Measurements from ENCODE around the gene AFMID. TPM values are rescaled to one million over a fixed set of nuclear protein-coding genes. Genes with fewer than 3 reads are reported as not detected.
"Not testable (repeated sequence)": the region's sequence is repeated elsewhere in the genome, so short reads cannot be mapped to it uniquely, and the experiment has no call there.

The AFMID gene
- total RNA-seq, 2 experiments from 2014 or later: 37.2 to 38.2 TPM

DNA sequence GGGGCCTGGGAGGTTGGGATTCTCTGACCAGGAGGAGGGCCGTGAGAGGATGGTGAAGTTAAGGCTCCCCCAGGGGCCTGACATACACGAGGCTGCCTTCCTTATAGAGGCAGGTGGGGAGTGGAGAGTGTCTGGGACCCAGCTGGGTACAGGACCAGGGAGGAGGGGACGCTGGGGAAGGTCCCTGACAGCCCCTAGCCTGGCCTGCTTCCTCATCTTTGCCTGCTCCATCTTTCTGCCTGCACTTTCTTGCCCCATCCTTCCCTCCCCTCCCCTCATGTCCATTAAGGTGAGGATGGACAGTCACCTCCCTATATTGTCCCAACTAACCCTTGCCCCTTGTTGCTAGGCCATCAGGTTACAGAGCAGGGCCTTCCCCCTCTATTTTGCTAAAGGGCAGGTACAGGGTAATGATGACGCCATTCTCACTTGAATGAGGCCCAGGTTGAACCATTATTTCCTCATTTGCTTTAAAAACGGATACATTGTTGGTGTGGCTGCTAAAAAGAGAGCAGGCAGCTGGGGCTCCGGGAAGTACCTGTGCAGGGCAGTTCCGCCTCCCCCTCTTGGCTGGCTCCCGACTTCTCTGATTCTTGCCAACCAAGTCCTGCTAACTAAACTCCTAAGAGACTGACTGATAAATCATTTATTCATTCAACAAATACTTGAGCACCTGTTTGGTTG, 39.7 kb upstream of the AFMID start:
- CTCF ChIA-PET: interaction anchor here (1.0 to 1.1 kb wide), 2 partner anchors 10 kb away, joined by 3 to 4 read pairs; no protein-coding TSS in a partner anchor

DNA sequence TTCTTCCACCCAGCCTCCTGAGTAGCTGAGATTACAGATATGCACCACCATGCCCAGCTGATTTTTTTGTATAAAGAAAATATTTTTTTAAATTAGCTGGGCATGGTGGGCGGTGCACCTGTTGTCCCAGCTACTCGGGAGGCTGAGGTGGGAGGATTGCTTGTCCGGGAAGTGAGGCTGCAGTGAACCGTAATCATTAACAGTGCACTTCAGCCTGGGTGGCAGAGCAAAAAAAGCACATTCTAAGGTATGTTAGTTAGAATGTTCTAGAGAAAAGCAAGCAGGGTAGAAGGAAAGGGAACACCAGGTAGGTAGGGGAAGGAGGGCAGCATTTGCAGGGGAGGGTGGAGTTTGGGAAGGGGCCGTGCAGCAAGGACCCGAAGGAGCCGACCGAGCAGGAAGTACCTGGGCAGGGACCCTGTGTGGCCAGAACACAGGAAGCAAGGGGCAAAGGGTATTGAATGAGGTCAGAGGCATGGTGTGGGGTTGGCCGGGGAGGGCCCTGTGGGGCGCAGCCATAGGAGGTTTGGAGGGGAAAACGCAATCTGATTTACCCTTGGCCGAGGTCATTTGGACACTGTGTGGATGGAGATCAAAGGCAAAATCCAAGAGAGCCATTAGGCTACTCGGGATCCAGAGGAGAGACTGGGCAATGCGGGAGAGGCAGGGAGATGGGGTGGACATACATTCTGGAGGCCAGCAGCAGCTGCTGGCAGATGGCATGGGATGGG, 38.7 kb upstream of the AFMID start:
- CTCF ChIA-PET: interaction anchor here (1.1 to 1.3 kb wide), 3 partner anchors 11 to 36 kb away, joined by 4 to 5 read pairs (median 4); no protein-coding TSS in a partner anchor

More for the DNA sequence above, 39.7 kb upstream of the AFMID start:
- POLR2A ChIA-PET: no interaction called here

DNA sequence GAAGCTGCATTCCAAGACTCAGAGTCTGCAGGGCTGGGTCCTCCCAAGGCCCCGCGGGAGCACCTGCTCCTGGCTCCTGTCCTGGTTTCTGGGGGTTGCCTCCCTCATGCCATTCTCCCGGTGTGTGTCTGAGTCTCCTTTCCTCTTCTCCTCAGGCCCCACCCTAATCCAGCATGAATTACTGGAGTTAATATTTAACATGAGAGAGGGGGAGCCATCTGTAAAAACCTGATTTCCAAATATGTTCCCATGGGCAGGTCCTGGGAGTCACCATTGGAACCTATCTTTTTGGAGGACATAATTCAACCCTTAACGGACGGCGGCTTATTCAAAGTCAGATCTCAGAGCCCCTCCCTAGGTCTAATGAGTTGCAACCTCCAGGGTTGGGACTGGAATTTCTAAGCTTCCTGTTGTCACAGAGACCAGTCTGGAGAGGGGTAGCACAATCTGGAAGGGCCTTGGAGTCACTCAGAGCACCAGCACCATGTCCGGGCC, 35.6 kb upstream of the AFMID start:
- ChIA-PET POLR2A (no interaction called here), CTCF (interaction anchor here (0.6 to 1.0 kb wide), 3 partner anchors 32 to 129 kb away, joined by 3 read pairs; no protein-coding TSS in a partner anchor)

More for the DNA sequence above, 38.7 kb upstream of the AFMID start:
- POLR2A ChIA-PET: no interaction called here

DNA sequence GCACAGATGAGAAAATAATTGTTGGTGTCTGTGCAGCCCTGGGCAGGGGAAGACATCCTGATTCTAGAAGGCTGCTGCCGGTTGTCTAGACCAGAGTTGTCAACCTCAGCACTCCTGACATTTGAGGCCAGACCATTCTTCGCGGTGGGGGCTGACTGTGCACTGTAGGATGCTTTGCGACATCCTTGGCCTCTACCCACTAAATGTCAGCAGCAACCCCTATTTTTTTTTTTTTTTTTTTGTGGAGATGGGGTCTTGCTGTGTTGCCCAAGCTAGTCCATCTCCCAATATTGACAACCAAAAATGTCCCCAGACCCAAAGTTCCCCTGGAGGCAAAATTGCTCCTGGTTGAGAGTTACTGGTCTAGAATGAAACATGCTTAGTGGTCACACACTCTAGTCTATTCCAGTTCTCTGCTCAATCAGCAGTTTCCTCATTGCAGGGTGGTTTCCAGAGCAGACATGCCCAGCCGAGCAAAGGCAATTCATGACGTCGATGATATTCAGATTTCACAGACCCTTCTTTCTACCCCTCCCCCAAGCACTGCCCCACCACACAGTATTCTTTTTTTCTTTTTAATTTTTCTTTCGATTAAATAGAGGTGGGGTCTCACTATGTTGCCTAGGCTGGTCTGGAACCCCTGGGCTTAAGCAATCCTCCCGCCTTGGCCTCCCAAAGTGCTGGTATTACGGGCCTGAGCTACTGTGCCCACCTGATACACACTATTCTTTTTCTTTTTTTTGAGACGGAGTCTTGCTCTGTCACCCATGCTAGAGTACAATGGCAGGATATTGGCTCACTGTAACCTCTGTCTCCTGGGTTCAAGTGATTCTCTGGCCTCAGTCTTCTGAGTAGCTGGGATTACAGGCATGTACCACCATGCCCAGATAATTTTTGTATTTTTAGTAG, 32.0 kb upstream of the AFMID start:
- CTCF ChIA-PET: interaction anchor here (0.6 to 0.7 kb wide), 2 partner anchors 18 to 283 kb away, joined by 3 to 4 read pairs; no protein-coding TSS in a partner anchor
- POLR2A ChIA-PET: no interaction called here

DNA sequence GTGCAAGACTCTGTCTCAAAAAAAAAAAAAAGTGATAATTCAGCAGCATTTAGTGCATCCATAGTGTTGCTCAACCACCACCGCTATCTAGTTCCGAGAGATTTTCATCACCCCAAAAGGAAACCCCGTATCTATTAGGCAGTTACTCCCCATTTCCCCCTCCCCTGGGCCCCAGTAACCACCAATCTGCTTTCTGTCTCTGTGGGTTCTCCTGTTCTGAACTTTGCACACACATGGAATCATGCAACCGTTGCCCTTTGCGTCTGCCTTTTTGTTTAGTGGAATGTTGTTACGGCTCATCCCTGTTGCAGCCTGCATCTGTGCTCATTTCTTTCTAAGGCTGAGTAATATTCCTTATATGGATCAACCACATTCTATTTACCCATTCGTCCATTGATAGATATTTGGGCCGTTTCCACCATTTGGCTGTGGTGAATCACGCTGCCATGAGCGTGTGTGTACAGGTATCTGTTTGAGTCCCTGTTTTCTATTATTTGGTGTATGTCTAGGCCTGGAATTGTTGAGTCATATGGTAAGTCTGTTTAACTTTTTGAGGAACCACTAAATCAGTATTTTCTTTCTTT, 27.5 kb upstream of the AFMID start:
- ChIA-PET CTCF (interaction anchor here (0.7 kb wide), 1 partner anchor 37 kb away, joined by 3 read pairs; no protein-coding TSS in a partner anchor), POLR2A (no interaction called here)

DNA sequence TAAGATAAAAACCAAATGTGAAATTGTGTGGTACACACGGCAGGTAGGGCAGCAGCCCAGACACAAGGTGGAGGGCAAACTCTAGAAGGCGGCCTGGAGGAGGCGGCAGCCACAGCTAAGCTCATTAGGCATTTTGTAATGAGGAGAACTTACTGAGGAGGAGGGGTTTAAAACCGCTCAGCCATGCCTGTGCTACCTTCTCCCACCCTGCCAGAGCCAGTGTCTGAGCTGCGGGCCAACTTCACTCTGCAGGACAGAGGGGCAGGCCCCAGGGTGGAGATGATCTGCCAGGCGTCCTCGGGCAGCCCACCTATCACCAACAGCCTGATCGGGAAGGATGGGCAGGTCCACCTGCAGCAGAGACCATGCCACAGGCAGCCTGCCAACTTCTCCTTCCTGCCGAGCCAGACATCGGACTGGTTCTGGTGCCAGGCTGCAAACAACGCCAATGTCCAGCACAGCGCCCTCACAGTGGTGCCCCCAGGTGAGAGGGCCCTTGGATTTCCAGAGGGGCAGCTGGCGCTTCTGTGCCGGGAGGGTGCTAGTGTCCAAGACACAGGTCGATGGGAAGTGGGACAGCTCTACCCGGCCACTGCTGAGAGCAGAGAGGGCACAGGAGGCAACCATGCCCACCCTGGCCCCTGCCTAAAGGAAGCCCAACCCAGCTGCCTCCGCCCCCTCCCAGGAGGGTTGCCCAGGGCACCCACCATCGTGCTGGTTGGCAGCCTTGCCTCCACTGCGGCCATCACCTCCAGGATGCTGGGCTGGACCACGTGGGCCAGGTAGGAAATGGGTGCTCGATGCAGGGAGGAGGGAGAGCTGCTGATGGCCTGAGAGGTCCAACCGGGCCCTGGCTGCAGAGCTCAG, 23.0 kb upstream of the AFMID start:
- CTCF ChIA-PET: no interaction called here
- POLR2A ChIA-PET: no interaction called here

- POLR2A ChIA-PET: no interaction called here
- CTCF ChIA-PET: no interaction called here
Observed at GRCh38 chr17:78164748-78165607, 22.2 kb upstream of the AFMID start.

DNA sequence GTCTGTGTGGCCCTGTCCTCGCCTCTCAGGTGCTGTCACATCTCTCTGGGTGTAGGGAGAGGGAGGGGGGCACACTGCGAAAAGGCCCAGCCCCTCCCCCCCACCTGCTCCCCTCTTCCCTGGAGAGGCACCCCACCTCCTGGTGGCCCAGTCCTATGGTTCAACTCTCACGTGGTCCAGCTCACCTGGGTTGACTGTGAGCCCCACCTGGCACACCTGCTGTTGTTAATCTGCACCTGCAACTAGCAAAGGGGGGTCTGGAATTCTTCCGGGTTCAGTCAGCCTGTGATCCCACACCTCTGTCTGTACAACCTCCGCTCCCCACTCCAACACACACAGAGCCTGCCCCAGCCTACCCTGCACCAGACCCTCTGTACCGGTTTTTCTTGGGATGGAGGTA, 20.7 kb upstream of the AFMID start:
- POLR2A ChIA-PET: no interaction called here
- CTCF ChIA-PET: no interaction called here

- POLR2A ChIA-PET: no interaction called here
- CTCF ChIA-PET: no interaction called here
Observed at GRCh38 chr17:78168242-78168902, 18.8 kb upstream of the AFMID start, which contains the start of gene SYNGR2. Gene SYNGR2 (plus strand): TSS chr17:78168581. CDS start chr17:78168617, 36 bp downstream.

DNA sequence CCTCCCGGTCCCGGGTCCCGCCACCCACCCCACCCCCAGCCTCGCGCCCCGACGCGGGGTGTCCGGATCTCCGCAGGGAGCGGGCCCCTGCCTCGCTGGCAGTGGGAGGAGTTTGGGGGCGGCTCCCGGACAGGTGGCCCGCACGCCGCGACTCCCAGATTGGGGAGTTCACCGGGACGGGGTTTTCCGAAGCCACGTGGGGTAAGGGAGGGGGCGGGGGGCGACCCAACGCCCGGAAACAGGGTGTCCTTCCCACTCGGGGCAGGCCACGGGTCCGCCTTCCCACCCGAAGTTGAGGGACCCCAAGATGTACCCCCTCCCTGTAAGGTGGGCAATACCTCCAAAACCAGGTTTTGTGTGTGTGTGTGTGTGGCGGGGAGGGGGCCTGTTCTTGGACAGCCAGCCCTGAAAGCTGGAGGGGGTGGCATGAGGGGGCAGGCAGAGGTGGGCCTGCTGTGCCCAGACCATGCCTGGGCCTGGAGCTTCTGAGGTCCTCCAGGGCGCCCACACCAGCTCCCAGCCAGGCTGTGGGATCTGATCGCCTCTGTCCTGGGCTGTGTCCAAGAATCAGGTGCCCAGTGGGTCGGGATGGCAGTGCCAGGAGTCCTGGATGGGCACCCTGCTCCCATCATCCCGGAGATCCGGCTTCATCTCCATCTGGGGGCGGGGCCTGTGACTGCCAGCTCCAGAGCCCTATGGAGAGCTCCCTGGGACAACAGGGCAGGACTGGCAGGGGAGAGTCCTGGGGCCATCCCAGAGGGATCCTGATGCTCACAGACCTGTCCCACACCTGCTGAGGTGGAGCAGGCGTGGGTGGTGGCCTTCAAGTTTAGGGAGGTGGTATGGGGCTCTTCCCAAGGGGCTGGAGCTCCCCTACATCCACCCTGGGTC, 18.0 kb upstream of the AFMID start:
- ChIA-PET POLR2A (interaction anchor here (0.6 to 1.1 kb wide), 4 partner anchors 26 to 78 kb away, joined by 3 to 5 read pairs (median 4); no protein-coding TSS in a partner anchor), CTCF (interaction anchor here (0.8 to 2.3 kb wide), 6 partner anchors 11 to 82 kb away, joined by 3 to 9 read pairs (median 5); partner anchors contain the start of gene TMC8)

- CTCF ChIA-PET: interaction anchor here (2.3 kb wide), 1 partner anchor 58 kb away, joined by 9 read pairs; no protein-coding TSS in a partner anchor
- POLR2A ChIA-PET: no interaction called here
Observed at GRCh38 chr17:78170692-78171590, 16.2 kb upstream of the AFMID start.

DNA sequence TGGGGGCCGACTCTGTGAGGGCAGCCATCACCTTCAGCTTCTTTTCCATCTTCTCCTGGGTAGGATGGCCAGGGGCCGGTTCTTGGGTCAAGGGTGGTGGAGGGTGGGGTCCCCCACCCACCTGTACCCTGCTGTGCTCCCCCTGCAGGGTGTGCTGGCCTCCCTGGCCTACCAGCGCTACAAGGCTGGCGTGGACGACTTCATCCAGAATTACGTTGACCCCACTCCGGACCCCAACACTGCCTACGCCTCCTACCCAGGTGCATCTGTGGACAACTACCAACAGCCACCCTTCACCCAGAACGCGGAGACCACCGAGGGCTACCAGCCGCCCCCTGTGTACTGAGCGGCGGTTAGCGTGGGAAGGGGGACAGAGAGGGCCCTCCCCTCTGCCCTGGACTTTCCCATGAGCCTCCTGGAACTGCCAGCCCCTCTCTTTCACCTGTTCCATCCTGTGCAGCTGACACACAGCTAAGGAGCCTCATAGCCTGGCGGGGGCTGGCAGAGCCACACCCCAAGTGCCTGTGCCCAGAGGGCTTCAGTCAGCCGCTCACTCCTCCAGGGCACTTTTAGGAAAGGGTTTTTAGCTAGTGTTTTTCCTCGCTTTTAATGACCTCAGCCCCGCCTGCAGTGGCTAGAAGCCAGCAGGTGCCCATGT, 15.4 kb upstream of the AFMID start:
- POLR2A ChIA-PET: not testable (repeated sequence)
- CTCF ChIA-PET: interaction anchor here (1.6 kb wide), 1 partner anchor 80 kb away, joined by 4 read pairs; no protein-coding TSS in a partner anchor

DNA sequence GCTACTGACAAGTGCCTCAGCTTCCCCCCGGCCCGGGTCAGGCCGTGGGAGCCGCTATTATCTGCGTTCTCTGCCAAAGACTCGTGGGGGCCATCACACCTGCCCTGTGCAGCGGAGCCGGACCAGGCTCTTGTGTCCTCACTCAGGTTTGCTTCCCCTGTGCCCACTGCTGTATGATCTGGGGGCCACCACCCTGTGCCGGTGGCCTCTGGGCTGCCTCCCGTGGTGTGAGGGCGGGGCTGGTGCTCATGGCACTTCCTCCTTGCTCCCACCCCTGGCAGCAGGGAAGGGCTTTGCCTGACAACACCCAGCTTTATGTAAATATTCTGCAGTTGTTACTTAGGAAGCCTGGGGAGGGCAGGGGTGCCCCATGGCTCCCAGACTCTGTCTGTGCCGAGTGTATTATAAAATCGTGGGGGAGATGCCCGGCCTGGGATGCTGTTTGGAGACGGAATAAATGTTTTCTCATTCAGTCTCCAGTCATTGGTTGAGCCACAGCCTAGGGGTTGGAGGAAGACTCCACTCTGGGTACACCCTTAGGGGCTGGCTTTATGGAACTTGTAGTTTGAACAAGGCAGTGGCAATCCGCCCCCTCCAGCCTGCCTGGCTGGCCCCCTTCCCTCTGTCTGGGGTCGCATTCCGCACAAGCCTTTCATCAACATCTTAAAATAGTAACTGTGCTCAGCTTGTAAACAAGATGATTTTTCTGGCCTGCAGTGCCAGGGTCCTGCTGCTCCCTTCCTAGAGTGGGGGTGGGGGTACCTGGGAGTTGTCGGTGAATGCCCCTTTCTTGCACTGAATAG, 14.7 kb upstream of the AFMID start:
- POLR2A ChIA-PET: no interaction called here
- CTCF ChIA-PET: interaction anchor here (1.6 kb wide), 1 partner anchor 79 kb away, joined by 4 read pairs; no protein-coding TSS in a partner anchor

Measured in activated CD8-positive, alpha-beta memory T cell treated with anti-CD3 and anti-CD28 coated beads for 36 hours (primary cell).